Activated CD8-positive, alpha-beta memory T cell treated with anti-CD3 and anti-CD28 coated beads, Interleukin-2, amount 50 U/mL, for 48 hours (primary cell): ENCODE data around the gene TRIM32.

Experiments
- DNase-seq: peaks from one replicate; pipeline ENCODE4 v3.0.0-alpha.2; 2020

Gene TRIM32

DNA sequence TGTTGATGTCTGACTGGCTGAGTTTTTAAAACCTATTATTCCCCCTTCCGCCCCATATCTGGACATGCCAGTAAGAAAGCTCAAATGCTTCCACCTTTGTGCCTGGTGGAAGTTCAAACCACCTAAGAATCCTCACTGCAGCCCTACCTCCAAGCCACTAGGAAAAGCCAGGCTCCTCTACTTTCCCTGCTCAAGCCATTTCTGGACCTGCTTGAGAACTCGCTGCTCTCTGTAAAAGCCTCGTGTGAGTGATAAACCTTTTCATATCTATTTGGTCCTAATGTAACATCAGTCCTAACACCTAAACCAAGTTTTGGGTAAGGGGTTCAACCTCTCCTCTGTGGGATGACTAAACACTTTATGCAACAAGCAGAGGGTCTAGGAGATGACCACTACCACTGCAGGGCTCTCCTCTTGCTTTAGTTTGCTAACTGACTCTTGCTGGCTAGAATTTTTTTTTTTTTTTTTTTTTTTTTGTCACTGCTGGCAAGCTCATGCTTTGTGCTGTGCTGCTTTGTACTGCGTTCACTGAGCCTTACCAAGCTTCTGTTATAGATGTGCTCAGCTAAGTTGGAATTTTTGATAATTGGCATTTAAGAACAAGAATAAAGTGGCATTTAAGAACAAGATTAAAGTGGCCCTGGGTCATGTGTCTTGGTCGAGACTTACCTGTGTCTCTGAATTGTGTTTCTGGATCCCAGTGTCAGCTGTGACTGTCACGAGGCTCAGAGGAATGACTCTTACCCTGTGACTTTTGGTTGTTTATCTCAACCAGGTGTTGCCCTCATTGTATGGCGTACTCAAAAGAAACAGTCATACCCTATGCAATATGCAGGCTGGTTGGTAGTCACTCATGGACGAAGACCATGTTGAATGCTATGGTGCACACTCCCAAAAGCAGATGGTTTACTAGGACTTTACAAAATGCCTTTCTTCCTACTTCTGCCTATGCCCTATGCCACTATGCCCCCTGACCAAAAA, 19.5 kb downstream of the TRIM32 start:
- no peak for DNase-seq

DNA sequence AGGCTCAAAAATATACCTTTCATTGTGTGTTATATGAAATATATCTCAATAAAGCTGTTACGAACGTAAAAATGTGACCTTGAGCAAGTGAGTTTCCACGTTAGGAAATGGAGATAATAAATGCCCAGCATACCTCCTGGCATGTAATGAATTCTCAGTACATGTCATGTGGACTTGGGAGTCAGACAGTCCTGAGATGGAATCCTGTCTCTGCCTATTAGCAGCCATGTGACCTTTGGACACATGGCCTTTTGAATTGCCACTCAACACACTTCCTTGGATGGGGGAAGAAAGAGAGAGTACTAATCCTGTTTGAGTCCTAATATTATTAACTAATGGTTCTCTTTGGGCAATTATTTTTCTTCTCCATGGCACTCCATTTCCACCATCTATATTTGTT, 25.7 kb downstream of the TRIM32 start:
- no peak for DNase-seq

DNA sequence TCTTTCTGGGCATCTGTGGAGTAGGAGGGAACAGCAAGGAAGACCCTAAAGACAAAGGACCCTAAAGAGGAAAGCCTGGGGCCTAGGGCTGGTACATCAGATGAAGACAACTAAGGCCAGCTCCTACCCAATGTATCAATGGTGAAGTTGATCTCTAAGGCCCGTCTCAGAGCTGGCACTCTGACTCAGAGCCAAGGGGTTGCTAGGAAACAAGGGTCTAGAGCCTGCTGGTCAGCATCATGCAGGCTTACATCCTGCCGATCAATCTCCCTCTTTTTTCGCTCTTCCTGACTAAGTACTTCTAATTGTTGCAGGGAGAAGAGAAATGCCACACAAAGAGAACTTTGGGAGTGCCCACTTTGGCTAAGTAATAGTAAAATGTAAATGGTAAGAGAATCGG, 26.2 kb downstream of the TRIM32 start:
- DNase-seq: no peak

DNA sequence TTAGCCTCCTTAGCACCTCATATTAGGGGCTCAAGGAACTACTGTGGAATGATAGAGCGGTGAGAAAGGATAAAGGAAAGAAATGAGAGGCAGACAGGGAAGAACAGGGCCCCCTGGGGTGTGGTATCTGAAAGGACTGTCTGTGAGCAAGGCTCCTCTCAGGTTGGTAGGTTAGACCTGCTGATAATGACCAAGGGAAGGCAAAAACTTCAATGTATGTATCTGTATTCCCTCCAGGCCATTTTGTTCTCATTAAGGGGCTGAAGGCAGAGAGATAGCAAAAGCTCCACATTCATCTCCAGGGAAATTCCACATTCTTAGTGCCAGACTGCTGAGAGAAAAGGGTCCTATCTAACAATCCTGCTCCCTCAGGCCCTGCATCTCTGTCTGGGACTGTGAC, 28.6 kb downstream of the TRIM32 start:
- no peak for DNase-seq

DNA sequence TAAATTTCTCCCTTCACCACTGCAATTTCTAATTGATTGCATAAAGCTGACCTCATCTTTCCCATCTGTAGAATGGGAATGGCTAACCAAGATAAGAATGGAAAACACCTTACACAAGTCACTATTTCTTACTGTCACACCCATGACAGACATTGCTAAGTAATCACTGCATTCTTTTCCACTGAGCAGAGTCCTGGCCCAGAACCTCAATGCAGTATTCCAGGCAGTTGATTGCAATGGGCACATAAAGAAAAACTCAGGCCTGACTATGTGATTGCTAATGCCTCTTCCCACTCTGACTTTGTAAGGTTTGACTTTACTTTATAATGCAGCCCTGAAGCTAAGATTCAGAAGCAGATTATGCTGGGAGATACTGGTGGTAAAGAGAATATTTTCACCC, 29.3 kb downstream of the TRIM32 start:
- DNase-seq: no peak

DNA sequence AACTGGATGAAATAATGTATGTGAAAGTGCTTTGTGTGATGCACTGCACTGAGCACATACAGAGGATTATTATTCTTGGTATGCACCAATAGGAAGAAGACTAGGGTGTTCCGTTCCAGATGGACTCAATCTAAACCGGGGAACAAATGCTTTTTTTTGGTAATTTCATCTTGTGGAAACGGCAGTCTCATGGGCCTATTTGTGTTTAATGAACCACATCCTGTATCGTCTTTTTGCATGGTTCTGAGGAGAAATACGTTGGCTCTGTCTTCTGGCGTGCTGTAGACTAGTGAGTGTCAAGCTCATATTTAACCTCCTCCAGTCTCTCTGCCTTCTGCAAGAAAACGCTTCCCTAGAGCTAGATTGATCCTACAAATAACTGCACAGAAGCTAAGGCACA, 30.0 kb downstream of the TRIM32 start:
- no peak for DNase-seq

DNA sequence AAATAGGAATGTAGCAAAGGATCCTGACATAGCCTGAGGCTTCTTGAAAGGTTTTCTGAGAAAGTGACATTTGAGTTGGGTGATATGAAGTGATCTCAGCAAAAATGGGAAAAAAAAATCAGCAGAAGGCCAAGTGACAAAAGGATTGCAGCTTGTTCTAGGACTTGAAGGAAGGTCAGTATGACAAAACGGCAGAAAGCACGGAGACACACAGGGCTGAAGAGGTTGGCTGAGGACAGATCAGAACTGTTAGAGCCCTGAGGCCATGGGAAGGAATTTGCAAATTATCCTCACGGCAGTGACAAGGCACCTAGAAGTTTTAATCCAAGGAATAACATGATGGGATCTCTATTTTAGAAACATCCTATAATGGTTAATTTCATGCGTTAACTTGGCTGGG, 31.0 kb downstream of the TRIM32 start:
- DNase-seq: no peak

DNA sequence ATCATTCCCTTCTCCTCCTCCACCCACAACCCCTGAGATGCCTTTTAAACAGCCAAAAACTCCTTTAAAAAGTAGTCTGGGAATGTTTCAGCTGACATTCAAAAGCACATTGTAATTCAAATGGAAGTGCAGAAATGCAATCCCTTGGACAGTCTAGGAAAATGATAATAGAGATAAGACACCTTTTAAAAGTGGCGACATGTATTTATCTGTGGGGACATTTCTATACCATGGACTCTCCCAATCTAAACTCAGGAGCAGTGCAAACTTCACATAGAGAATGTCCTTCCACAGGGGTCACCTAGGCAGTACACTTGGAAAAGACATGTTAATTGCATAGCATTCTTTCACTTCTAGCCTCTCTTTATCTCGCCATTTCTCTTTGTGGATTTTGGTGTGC, 33.0 kb downstream of the TRIM32 start:
- DNase-seq: no peak

DNA sequence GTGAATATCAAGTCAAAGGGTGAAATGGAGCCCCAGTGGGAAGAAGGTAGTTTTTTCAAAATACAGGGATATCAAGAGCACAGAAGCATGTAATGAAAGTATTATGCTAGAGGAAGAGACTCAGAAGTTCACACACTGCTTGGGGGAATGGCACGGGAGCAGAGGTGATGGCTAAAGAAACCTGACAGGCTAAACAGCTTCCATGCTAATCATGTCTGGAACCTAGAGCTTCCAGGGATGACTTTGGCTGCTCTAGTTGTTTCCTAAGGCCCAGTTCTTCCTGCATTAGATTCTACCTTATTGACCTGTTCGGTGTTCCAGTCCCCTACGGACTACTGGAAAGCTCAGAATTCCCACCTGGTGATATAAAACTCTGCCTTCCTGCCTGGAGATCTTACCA, 34.3 kb downstream of the TRIM32 start:
- DNase-seq: no peak

DNA sequence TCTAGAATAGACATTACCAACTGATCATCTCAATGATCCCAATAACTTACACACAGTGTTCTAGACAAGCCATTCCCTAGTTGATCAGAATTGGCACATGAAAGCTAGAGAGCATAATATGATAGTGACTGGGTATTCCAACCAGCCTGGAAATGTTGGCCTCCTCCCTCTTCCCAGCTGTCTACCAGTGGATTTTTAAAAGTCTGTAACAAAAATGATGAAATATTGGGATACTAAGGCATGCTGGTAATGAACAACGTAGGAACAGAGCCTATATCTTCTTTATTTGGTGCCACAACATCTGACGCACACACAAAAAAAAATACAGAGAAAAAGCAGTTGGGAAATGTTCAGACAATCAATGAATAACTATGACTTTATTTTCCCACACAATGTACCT, 34.8 kb downstream of the TRIM32 start:
- no peak for DNase-seq

DNA sequence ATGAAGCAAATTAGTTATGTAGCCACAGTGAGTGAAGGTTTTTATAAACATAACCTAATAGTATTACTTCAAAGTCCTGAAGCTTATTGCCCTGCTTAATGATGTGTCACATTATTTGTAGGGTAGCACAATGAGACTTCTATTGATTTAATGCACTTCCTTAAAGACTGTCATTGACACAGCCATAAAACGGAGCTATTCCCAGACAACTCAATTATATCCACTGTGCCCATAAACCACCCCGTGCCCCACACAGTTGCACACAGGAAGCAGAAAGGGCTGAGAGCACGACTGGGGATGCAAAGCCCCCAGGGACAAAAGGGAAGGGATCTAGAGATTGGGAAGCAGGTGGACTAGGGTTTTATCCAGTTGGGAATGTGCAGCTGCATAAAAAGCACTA, 37.0 kb downstream of the TRIM32 start:
- no peak for DNase-seq

DNA sequence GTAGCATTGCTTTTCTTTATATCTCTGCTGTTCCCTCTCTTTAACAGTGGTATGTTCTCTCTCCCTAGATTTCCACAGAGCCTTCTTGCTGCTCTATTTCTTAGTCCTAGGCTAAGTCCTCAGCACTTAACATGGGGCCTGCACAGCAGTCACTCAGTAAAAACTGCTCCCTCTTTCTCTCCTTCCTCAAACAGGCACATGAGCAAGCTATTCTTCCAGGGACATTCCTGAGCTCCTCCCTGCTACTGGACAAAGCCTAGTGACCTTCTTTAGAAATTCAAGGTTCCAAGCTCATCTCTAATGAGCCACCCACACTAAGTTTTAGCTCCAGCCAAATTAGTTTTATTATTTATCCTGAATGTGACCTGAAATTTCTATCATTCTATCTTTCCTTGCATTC, 39.5 kb downstream of the TRIM32 start:
- no peak for DNase-seq

DNA sequence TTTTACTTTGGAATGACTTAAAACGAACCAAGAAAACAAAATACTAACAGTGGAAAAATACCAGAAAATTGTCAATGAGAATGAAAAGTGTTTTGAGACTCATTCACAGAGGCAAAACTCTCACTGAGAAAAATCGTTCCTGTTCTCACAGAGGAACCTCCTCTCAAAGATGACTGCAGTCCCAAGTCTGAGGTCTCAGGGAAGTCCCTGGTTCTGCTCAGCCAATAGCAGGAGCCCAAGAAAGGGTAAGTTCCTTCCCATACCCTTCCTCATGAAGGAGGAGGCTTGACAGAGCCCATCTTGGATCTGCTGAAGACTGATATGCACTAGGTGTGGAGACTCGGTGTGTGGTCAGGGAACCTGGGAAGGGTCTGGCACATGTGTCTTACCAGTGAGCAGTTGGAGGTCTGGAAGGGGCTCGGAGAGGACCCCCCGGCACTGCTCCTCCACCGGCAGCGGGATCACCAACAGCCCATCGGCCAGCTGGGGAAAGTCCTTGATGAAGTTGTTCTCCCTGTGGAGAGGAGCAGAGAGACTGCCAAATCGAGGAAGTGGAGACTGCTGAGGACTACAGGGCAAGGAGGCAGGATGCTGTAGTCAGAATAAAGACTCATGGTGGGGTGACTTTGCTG, 46.0 kb downstream of the TRIM32 start:
- no peak for DNase-seq

DNA sequence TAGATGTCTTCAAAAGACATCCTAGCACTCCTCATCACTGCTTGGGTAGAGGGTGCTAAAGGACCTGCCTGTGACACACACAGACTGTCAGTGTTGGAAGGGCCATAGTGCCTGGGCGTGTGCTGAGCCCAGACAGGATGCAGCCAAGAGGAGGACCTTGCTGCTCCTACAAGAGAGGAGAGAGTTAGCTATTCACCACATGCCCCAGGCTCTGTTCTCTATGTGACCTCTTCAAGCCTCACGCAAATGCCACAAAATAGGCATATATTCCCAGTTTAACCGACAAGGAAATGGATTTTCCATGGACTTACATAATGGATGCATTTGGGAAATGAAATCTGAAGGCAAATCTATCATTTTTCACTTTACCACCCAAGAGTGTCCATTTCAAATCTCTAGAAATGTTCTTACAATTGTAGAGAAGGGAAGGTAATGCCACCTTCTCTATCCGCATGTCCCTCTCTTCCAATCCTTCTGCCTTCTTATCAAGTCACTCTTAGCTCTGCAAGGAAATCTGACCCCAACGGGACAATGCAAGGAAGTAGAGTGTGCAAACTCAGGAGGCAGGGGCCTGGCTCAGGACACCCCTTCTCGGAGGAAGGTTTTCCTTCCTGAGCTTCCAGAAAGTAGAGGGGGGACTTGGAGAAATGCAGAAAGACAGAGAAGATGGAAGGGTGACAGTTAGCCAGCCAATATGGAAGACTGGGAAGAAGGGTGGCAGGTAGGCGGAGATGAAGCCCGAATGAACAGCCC, 49.5 kb downstream of the TRIM32 start:
- DNase-seq: no peak

DNA sequence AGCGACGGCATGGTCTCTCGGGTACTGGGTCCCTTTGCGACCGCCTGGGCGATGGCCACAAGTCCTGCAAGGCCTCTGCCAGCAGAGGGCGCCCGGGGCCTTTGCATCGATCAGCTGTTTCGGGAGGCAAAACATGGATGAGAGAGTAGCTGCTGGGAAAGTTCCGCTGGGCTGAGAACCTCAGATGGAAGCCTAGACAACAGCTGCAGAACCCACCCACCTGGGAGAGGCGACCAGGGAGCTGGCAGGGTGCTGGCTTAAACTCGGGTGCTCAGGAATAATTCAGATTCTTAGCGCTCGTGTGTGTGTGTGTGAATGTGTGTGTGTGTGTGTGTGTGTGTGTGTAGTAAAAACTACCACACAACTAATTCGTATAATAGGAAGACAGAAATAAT, 50.0 kb downstream of the TRIM32 start:
- peak; percentile 88 for DNase-seq

DNA sequence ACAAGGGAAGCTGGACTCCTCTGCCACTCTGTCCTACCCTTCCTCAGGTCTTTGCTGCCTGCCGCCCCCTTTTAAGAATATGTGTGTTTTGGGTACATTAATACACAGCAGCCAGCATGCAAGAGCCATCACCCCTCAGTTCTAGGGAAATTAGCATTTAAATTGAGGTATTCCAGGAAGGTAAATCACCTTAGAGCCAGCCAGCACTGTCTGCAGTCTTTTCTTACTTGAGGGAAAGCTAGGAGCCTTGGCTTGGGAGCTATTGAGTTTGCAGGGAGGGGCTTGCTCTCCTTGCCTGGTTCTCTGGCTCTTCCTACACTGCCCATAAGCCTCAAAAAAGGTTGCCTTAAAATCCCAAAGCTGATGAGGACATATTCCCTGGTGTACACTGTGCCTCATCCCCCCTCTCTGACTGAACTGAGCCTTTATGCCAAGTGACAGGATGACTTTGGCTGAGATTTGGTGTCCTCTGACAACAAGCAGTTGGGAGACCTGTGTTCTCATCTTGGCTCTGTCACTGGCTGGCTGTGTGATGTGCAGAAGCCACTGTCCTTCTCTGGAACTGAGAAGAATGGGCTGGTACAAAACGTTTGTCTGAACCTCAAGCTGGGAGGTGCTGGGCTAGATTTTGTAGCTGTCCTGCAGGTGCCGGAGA, 54.1 kb downstream of the TRIM32 start:
- no peak for DNase-seq

DNA sequence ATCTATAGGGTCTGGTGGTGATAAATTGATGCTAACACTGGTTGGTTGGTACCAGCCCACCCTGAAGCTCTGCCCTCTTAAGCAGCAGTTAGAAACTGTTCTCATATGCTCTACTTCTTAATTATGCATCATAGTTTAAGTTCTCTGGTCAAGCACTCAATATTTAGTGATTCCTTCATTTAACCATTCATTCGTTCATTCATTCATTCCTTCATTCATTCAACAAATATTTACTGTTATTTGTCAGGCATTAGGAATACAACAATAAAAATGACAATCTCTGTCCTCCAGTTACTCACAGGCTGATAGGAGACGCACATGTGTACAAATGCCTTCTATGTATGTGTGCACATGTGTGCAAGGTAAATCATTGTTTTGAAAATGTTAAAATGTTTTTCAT, 54.6 kb downstream of the TRIM32 start:
- DNase-seq: no peak

DNA sequence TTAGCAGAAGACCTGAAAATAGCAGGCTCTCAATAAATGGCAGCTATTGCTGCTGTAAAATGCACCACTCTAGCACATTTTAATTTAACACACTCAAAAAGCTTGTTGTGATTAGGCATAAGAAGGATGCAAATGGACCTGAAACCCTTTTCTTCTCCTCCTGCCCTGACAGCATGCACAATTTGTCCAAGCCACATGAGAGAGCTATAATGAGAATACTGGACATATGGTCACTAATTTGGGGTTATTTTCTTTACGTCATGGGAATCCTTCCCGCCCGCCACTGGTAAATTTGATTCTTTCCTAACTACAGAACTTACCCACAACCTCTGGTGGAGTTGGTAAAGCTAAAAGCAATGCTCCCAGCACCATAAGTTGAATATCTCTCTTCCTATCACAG, 62.1 kb downstream of the TRIM32 start:
- no peak for DNase-seq

DNA sequence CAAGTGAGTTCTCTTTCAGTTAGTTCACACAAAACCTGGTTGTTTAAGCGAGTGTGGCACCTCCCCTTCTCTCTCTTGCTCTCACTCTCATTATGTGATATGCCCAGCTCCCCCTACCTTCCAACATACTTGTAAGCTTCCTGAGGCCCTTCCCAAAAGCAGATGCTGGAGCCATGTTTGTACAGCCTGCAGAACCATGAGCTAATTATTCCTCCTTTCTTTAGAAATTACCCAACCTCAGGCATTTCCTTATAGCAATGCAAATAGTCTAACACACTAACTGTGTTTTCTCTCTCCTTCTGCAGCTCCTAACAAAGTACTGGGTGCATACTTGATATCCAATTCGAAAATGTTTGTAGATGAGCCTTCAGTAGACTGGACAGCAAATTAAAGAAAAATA, 62.7 kb downstream of the TRIM32 start:
- no peak for DNase-seq

DNA sequence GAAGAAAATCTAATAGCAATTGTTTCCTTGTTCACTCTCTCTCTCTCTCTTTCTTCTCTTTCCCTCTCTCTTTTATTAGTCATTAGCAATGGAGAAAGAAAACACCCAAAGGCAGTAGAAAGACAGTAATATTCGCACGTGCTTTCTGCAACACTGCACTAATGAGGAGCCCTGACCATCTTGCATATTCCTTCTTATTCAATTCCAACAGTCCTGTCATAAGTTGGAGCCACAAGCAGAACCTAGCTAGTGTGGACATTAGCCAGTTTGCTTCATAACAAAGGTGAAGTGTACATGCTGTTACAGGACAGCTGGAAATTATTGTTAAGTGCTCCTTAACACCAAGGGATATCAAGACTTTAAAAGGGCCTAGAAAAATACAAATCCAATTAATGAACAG, 63.4 kb downstream of the TRIM32 start:
- DNase-seq: no peak
